GM13977 (cell line): Measurements from ENCODE around the gene STAT4.

ENCODE experiments used
- DNase-seq: peaks from one replicate; pipeline ENCODE4 v3.0.0; 2012; ENCODE audit warnings: low spot score
- CTCF ChIP-seq: IDR thresholded peaks from 2 replicates; pipeline ENCODE4 v1.5.1; 2012; ENCODE audit warnings: mild to moderate bottlenecking, control low read depth; ENCODE audit not compliant: insufficient read depth; ENCODE audit errors: extremely low read depth, missing control alignments
- in situ Hi-C: fragments of 300-500 bp; cut with MboI; formaldehyde crosslinking; loops from one replicate; pipeline ENCODE4 v1.12.0; 2022; ENCODE audit warnings: low sequenced_read_pairs, low pct_unique_long_range_greater_than_20kb, mixed read lengths, inconsistent platforms; ENCODE audit not compliant: unreplicated experiment

The STAT4 gene

GRCh38 chr2:191069606-191070005, 81.2 kb downstream of the STAT4 start:
- no peak for DNase-seq
- no peak for TF ChIP-seq CTCF
- in situ Hi-C loops: loop anchor here (25.0 kb wide), 1 partner anchor 443 kb away; no protein-coding TSS in a partner anchor

- in situ Hi-C loops: loop anchor here (25.0 kb wide), 1 partner anchor 445 kb away; no protein-coding TSS in a partner anchor
- TF ChIP-seq CTCF: no peak
- no peak for DNase-seq
These were observed 83.9 kb downstream of the STAT4 start for GRCh38 chr2:191066919-191067233.

- DNase-seq: no peak
- in situ Hi-C loops: loop anchor here (25.0 kb wide), 1 partner anchor 446 kb away; no protein-coding TSS in a partner anchor
These were observed 84.4 kb downstream of the STAT4 start for GRCh38 chr2:191066197-191066918.

GRCh38 chr2:191065785-191066184, 85.0 kb downstream of the STAT4 start:
- DNase-seq: no peak
- in situ Hi-C loops: loop anchor here (25.0 kb wide), 1 partner anchor 447 kb away; no protein-coding TSS in a partner anchor

More at GRCh38 chr2:191066197-191066918, 84.4 kb downstream of the STAT4 start:
- no peak for TF ChIP-seq CTCF

GRCh38 chr2:191064590-191064989, 86.2 kb downstream of the STAT4 start:
- TF ChIP-seq CTCF: no peak
- in situ Hi-C loops: loop anchor here (25.0 kb wide), 1 partner anchor 448 kb away; no protein-coding TSS in a partner anchor
- no peak for DNase-seq

More at GRCh38 chr2:191065785-191066184, 85.0 kb downstream of the STAT4 start:
- TF ChIP-seq CTCF: no peak

- DNase-seq: no peak
- no peak for TF ChIP-seq CTCF
- in situ Hi-C loops: loop anchor here (25.0 kb wide), 1 partner anchor 449 kb away; no protein-coding TSS in a partner anchor
These were observed 87.2 kb downstream of the STAT4 start for GRCh38 chr2:191063584-191063983.
